CD4-positive, alpha-beta memory T cell (primary cell): ENCODE data around the gene FLT1. TPM values are rescaled to one million over a fixed set of nuclear protein-coding genes. Genes with fewer than 3 reads are reported as not detected.

Source experiments
- CTCF ChIA-PET: fragments of 350-600 bp; sonication (Branson Sonifier 250); formaldehyde crosslinking; loops from one replicate; lab custom pipeline; 2021; ENCODE audit warnings: inconsistent platforms; ENCODE audit not compliant: partially characterized antibody; lab: Charles Lee
- POLR2A ChIA-PET: fragments of 350-600 bp; sonication (Branson Sonifier 250); formaldehyde crosslinking; loops from one replicate; lab custom pipeline; 2021; ENCODE audit not compliant: partially characterized antibody; lab: Charles Lee
- DNase-seq, 5 donors: peaks; one replicate each; pipeline versions ENCODE4 v3.0.0 to v3.0.0-alpha.2; 2020 to 2022; ENCODE audit warnings: mixed read lengths in 1 of 5
- H3K27ac ChIP-seq: one replicate; pipeline ENCODE4 v1.7.0; 2013; ENCODE audit warnings: low read depth, low read length
- H3K27me3 ChIP-seq: 2 replicates; pipeline ENCODE4 v1.7.0; 2013; ENCODE audit warnings: mild to moderate bottlenecking, low read length, moderate library complexity; ENCODE audit not compliant: insufficient read depth
- H3K36me3 ChIP-seq: 2 replicates; pipeline ENCODE4 v1.7.0; 2013; ENCODE audit warnings: mild to moderate bottlenecking, low read length, moderate library complexity; ENCODE audit not compliant: insufficient read depth
- H3K4me1 ChIP-seq: 2 replicates; pipeline ENCODE4 v1.7.0; 2013; ENCODE audit warnings: mild to moderate bottlenecking, low read length, moderate library complexity; ENCODE audit not compliant: insufficient read depth
- H3K4me3 ChIP-seq, 2 donors: one replicate each; pipeline ENCODE4 v1.7.0; 2013; ENCODE audit warnings: low read length in 2 of 2, mild to moderate bottlenecking in 1 of 2
- H3K9me3 ChIP-seq, 2 donors: one replicate each; pipeline ENCODE4 v1.7.0; 2013; ENCODE audit warnings: low read length in 2 of 2, control low read depth in 1 of 2; ENCODE audit not compliant: control insufficient read depth in 1 of 2
- H3K27ac Mint-ChIP-seq, 7 donors: one replicate each; pipeline ENCODE4 v1.8.0; 2020 to 2021; ENCODE audit warnings: mixed read lengths in 7 of 7, mild to moderate bottlenecking in 6 of 7, inconsistent platforms in 3 of 7, moderate library complexity in 3 of 7
- H3K27me3 Mint-ChIP-seq, 2 donors: one replicate each; pipeline ENCODE4 v1.8.0; 2020 to 2021; ENCODE audit warnings: mixed read lengths in 2 of 2
- H3K36me3 Mint-ChIP-seq, 2 donors: one replicate each; pipeline ENCODE4 v1.8.0; 2020 to 2021; ENCODE audit warnings: mixed read lengths in 2 of 2, inconsistent platforms in 1 of 2, mild to moderate bottlenecking in 1 of 2
- H3K4me1 Mint-ChIP-seq, 4 donors: one replicate each; pipeline ENCODE4 v1.8.0; 2020 to 2021; ENCODE audit warnings: mixed read lengths in 4 of 4, mild to moderate bottlenecking in 1 of 4
- H3K4me3 Mint-ChIP-seq, 8 donors: one replicate each; pipeline ENCODE4 v1.8.0; 2020 to 2021; ENCODE audit warnings: mixed read lengths in 8 of 8, mild to moderate bottlenecking in 7 of 8, moderate library complexity in 6 of 8, inconsistent platforms in 3 of 8
- H3K9me3 Mint-ChIP-seq, 8 donors: one replicate each; pipeline ENCODE4 v1.8.0; 2020 to 2021; ENCODE audit warnings: mixed read lengths in 8 of 8, mild to moderate bottlenecking in 5 of 8, inconsistent platforms in 3 of 8, moderate library complexity in 1 of 8
- intact Hi-C: fragments of 100-400 bp; cut with micrococcal nuclease; formaldehyde crosslinking; loops from one replicate; pipeline ENCODE4 v1.15.1; 2023
- polyA plus RNA-seq, 2 donors: library from polyadenylated mRNA; unstranded; fragments of 300-500 nt; fragmentation: Illumina TruSeq; gene quantifications; one replicate each; pipeline ENCODE4 v1.2.3, GENCODE V29; 2021
- total RNA-seq, 2 experiments: library from RNA; stranded (reverse); gene quantifications; one replicate each; pipeline ENCODE4 v1.2.3, GENCODE V29; 2021

FLT1 gene
- total and polyA plus RNA-seq, 4 experiments from 2014 or later: 0.15 to 0.26 (median 0.25) TPM; not detected in 1

GRCh38 chr13:28355046-28355821, 139.7 kb downstream of the FLT1 start:
- no peaks in the 10 kb centered on the region for H3K36me3 Mint-ChIP-seq
- no peak overlapping the region for H3K27ac ChIP-seq
- no peaks in the 10 kb centered on the region for H3K36me3 ChIP-seq
- no peak overlapping the region for H3K27ac Mint-ChIP-seq
- ChIA-PET POLR2A (no interaction called here), CTCF (no interaction called here)
- peaks cover 6 to 21% (median 9%) of the 10 kb centered on the region in 4 donors for H3K4me1 Mint-ChIP-seq
- H3K27me3 Mint-ChIP-seq: peaks cover 0 to 1% of the 10 kb centered on the region in 2 donors
- no peaks in the 10 kb centered on the region for H3K9me3 ChIP-seq
- intact Hi-C loops: no loop called here
- no peaks in the 10 kb centered on the region for H3K27me3 ChIP-seq
- peaks cover 7% of the 10 kb centered on the region for H3K4me1 ChIP-seq
- H3K4me3 ChIP-seq: no peak overlapping the region
- H3K4me3 Mint-ChIP-seq: no peak overlapping the region
- H3K9me3 Mint-ChIP-seq: peaks cover 0 to 1% (median 0%) of the 10 kb centered on the region in 8 donors
- no peak for DNase-seq

- Histone ChIP-seq H3K4me3 (no peak overlapping the region), H3K27me3 (no peaks in the 10 kb centered on the region), H3K36me3 (no peaks in the 10 kb centered on the region), H3K4me1 (peaks cover 7% of the 10 kb centered on the region), H3K27ac (no peak overlapping the region), H3K9me3 (no peaks in the 10 kb centered on the region)
- Mint-ChIP-seq H3K27me3 (peaks cover 0 to 1% of the 10 kb centered on the region in 2 donors), H3K4me1 (peaks cover 5 to 21% (median 9%) of the 10 kb centered on the region in 4 donors), H3K36me3 (no peaks in the 10 kb centered on the region), H3K4me3 (no peak overlapping the region), H3K9me3 (no peaks in the 10 kb centered on the region), H3K27ac (no peak overlapping the region)
- DNase-seq: no peak
- CTCF ChIA-PET: interaction anchor here (0.6 kb wide), 1 partner anchor 10 kb away, joined by 4 read pairs; no protein-coding TSS in a partner anchor
- intact Hi-C loops: no loop called here
- POLR2A ChIA-PET: no interaction called here
Observed at GRCh38 chr13:28353679-28354078, 141.2 kb downstream of the FLT1 start.

- Histone ChIP-seq H3K27ac (no peak overlapping the region), H3K4me3 (no peak overlapping the region), H3K27me3 (peaks cover 4% of the 10 kb centered on the region), H3K36me3 (no peaks in the 10 kb centered on the region), H3K4me1 (peaks cover 9% of the 10 kb centered on the region), H3K9me3 (no peaks in the 10 kb centered on the region)
- intact Hi-C loops: no loop called here
- H3K36me3 Mint-ChIP-seq: no peaks in the 10 kb centered on the region
- ChIA-PET CTCF (interaction anchor here (0.6 kb wide), 1 partner anchor 149 kb away, joined by 3 read pairs; no protein-coding TSS in a partner anchor), POLR2A (no interaction called here)
- no peak overlapping the region for H3K27ac Mint-ChIP-seq
- H3K4me1 Mint-ChIP-seq: peaks cover 10 to 21% (median 13%) of the 10 kb centered on the region in 4 donors
- H3K27me3 Mint-ChIP-seq: peaks cover 2 to 4% of the 10 kb centered on the region in 2 donors
- no peaks in the 10 kb centered on the region for H3K9me3 Mint-ChIP-seq
- DNase-seq: no peak
- H3K4me3 Mint-ChIP-seq: no peak overlapping the region
Observed at GRCh38 chr13:28349907-28350654, 144.8 kb downstream of the FLT1 start.

GRCh38 chr13:28349371-28349770, 145.6 kb downstream of the FLT1 start:
- Histone ChIP-seq H3K36me3 (no peaks in the 10 kb centered on the region), H3K9me3 (no peaks in the 10 kb centered on the region), H3K27me3 (peaks cover 4% of the 10 kb centered on the region), H3K4me1 (peaks cover 9% of the 10 kb centered on the region), H3K27ac (no peak overlapping the region), H3K4me3 (no peak overlapping the region)
- no peaks in the 10 kb centered on the region for H3K36me3 Mint-ChIP-seq
- H3K27ac Mint-ChIP-seq: no peak overlapping the region
- H3K27me3 Mint-ChIP-seq: peaks cover 3 to 4% of the 10 kb centered on the region in 2 donors
- H3K4me3 Mint-ChIP-seq: no peak overlapping the region
- intact Hi-C loops: no loop called here
- H3K9me3 Mint-ChIP-seq: no peaks in the 10 kb centered on the region
- ChIA-PET CTCF (interaction anchor here (1.4 kb wide), 1 partner anchor 17 kb away, joined by 3 read pairs; no protein-coding TSS in a partner anchor), POLR2A (no interaction called here)
- H3K4me1 Mint-ChIP-seq: peaks cover 8 to 17% (median 12%) of the 10 kb centered on the region in 4 donors
- no peak for DNase-seq

GRCh38 chr13:28347456-28348371, 147.2 kb downstream of the FLT1 start:
- Mint-ChIP-seq H3K4me1 (peaks cover 8 to 17% (median 12%) of the 10 kb centered on the region in 4 donors), H3K27me3 (peaks cover 4 to 5% of the 10 kb centered on the region in 2 donors), H3K9me3 (no peaks in the 10 kb centered on the region), H3K36me3 (no peaks in the 10 kb centered on the region), H3K27ac (no peak overlapping the region), H3K4me3 (no peak overlapping the region)
- DNase-seq: no peak
- no peak overlapping the region for H3K4me3 ChIP-seq
- intact Hi-C loops: no loop called here
- ChIA-PET POLR2A (no interaction called here), CTCF (interaction anchor here (1.4 kb wide), 1 partner anchor 16 kb away, joined by 3 read pairs; no protein-coding TSS in a partner anchor)
- no peak overlapping the region for H3K27ac ChIP-seq
- no peaks in the 10 kb centered on the region for H3K36me3 ChIP-seq
- H3K9me3 ChIP-seq: no peaks in the 10 kb centered on the region
- peaks cover 9% of the 10 kb centered on the region for H3K4me1 ChIP-seq
- peaks cover 4% of the 10 kb centered on the region for H3K27me3 ChIP-seq

GRCh38 chr13:28346154-28346553, 148.8 kb downstream of the FLT1 start:
- no peak overlapping the region for H3K27ac Mint-ChIP-seq
- no peaks in the 10 kb centered on the region for H3K9me3 ChIP-seq
- H3K4me3 Mint-ChIP-seq: no peak overlapping the region
- no peaks in the 10 kb centered on the region for H3K36me3 Mint-ChIP-seq
- peaks cover 5 to 6% of the 10 kb centered on the region in 2 donors for H3K27me3 Mint-ChIP-seq
- peaks cover 9% of the 10 kb centered on the region for H3K4me1 ChIP-seq
- intact Hi-C loops: no loop called here
- ChIA-PET CTCF (no interaction called here), POLR2A (no interaction called here)
- peaks cover 4% of the 10 kb centered on the region for H3K27me3 ChIP-seq
- DNase-seq: no peak
- no peak overlapping the region for H3K27ac ChIP-seq
- no peaks in the 10 kb centered on the region for H3K36me3 ChIP-seq
- H3K4me3 ChIP-seq: no peak overlapping the region
- H3K9me3 Mint-ChIP-seq: no peaks in the 10 kb centered on the region
- peaks cover 8 to 17% (median 13%) of the 10 kb centered on the region in 4 donors for H3K4me1 Mint-ChIP-seq
